ENCODE results near the gene GET3. TPM values are rescaled to one million over a fixed set of nuclear protein-coding genes. Genes with fewer than 3 reads are reported as not detected.
A peak's percentile ranks its signal among the peaks of the same experiment; 100 is the strongest.

GET3 gene
- total RNA-seq, 1 experiment from 2014 or later = 69.9 TPM

- no peaks in the 10 kb centered on the region for H3K36me3 ChIP-seq (ENCODE audit: control insufficient read depth, insufficient read depth, low read length)
- DNase-seq (ENCODE audit: low read depth, low spot score) = no peak
- no peaks in the 10 kb centered on the region for H3K27me3 ChIP-seq (ENCODE audit: control insufficient read depth, insufficient read depth, low read length)
- BruUV-seq (replicated peaks) = no TSS peak
- ATAC-seq = 0 out of 2 replicates have a peak, but pooled peaks have one; percentile 3
- TF ChIP-seq SIN3A (IDR thresholded peaks at IDR 0.05; ENCODE audit: borderline replicate concordance, insufficient read depth, low read depth, low read length) (no peak), TCF7L2 (IDR thresholded peaks at IDR 0.05; ENCODE audit: low read depth, low read length) (no peak), POLR2AphosphoS5 (IDR thresholded peaks at IDR 0.05; ENCODE audit: low read depth, low read length) (no peak), CTCF (IDR thresholded peaks at IDR 0.05) (no peak), REST (IDR thresholded peaks at IDR 0.05; ENCODE audit: insufficient read depth in 1 of 2, low read depth in 2 of 2, low read length in 1 of 2) (no peak)
- intact Hi-C loops (cut with micrococcal nuclease; ENCODE audit: unreplicated experiment) = no loop called here
- CTCF ChIA-PET = interaction anchor here (0.6 kb wide), 1 partner anchor 103 kb away, joined by 4 read pairs; no protein-coding TSS in a partner anchor
- H3K27ac ChIP-seq (ENCODE audit: low read length) = no peak overlapping the region
- peaks cover 4% of the 10 kb centered on the region for H3K4me1 ChIP-seq (ENCODE audit: control insufficient read depth, insufficient read depth, low read length)
- in situ Hi-C loops (cut with HindIII; ENCODE audit: low pct_unique_long_range_greater_than_20kb, low sequenced_read_pairs) = no loop called here
- POLR2A ChIA-PET = no interaction called here
- H3K9me3 ChIP-seq (ENCODE audit: control insufficient read depth, insufficient read depth, low read depth, low read length) = no peaks in the 10 kb centered on the region
- no peak overlapping the region for H3K4me3 ChIP-seq (ENCODE audit: low read depth in 2 of 2, low read length in 2 of 2)
Measured at GRCh38 chr19:12748489-12748888, 11.2 kb downstream of the GET3 start.

GRCh38 chr19:12749938-12750521, 12.7 kb downstream of the GET3 start:
- ATAC-seq (peak; percentile 42), DNase-seq (ENCODE audit: low read depth, low spot score) (no peak)
- ChIA-PET CTCF (no interaction called here), POLR2A (interaction anchor here (0.7 kb wide), 1 partner anchor 13 kb away, joined by 4 read pairs; the partner anchor contains the start of gene GET3)
- in situ Hi-C loops (cut with HindIII; ENCODE audit: low pct_unique_long_range_greater_than_20kb, low sequenced_read_pairs) = no loop called here
- BruUV-seq (replicated peaks) = no TSS peak
- H3K4me3 ChIP-seq (ENCODE audit: low read depth in 2 of 2, low read length in 2 of 2) = peak overlapping the region in 1 of 2 experiments; percentile 14; a peak in 1 of 4 replicates
- H3K9me3 ChIP-seq (ENCODE audit: control insufficient read depth, insufficient read depth, low read depth, low read length) = no peaks in the 10 kb centered on the region
- TF ChIP-seq TCF7L2 (IDR thresholded peaks at IDR 0.05; ENCODE audit: low read depth, low read length) (no peak), POLR2AphosphoS5 (IDR thresholded peaks at IDR 0.05; ENCODE audit: low read depth, low read length) (no peak), SIN3A (IDR thresholded peaks at IDR 0.05; ENCODE audit: borderline replicate concordance, insufficient read depth, low read depth, low read length) (no peak), REST (IDR thresholded peaks at IDR 0.05; ENCODE audit: insufficient read depth in 1 of 2, low read depth in 2 of 2, low read length in 1 of 2) (no peak), CTCF (IDR thresholded peaks at IDR 0.05) (no peak)
- H3K36me3 ChIP-seq (ENCODE audit: control insufficient read depth, insufficient read depth, low read length) = no peaks in the 10 kb centered on the region
- H3K27me3 ChIP-seq (ENCODE audit: control insufficient read depth, insufficient read depth, low read length) = no peaks in the 10 kb centered on the region
- no peak overlapping the region for H3K27ac ChIP-seq (ENCODE audit: low read length)
- H3K4me1 ChIP-seq (ENCODE audit: control insufficient read depth, insufficient read depth, low read length) = peaks cover 4% of the 10 kb centered on the region
- intact Hi-C loops (cut with micrococcal nuclease; ENCODE audit: unreplicated experiment) = no loop called here

All from Panc1 (cell line).